Stimulated activated CD8-positive, alpha-beta memory T cell treated with anti-CD3 and anti-CD28 coated beads, Interleukin-15, amount 100 ng/mL, for 48 hours (primary cell): ENCODE data around the gene ZNF607.

Experiments used
- DNase-seq, 2 donors: peaks; one replicate each; pipeline ENCODE4 v3.0.0-alpha.2; 2020; ENCODE audit warnings: low read depth in 2 of 2

The ZNF607 gene

GRCh38 chr19:37654118-37654517 lies 65.4 kb downstream of the ZNF607 start:
- no peak for DNase-seq
